ENCODE results near the gene PUS1.

PUS1 gene

DNA sequence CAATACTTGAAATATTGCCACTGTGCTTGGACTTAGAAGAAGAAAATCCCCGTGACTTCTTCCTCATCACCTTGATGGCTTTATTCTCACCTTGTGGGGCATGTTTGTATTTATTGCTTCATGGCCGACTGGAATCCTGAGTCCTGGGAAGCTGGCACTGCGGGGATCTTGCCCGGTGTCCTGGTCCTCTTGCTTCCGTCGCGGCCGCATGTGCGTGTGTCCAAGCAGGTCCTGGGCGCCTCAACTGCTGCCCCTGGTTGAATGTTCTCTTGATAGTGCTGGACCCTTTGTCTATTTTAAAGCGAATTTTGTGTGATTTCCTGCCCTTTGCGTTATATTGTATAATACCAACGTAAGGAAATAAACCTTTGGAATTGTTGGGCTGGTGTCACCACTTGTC, 6.3 kb upstream of the PUS1 start:
- TF ChIP-seq, protein P1, sequence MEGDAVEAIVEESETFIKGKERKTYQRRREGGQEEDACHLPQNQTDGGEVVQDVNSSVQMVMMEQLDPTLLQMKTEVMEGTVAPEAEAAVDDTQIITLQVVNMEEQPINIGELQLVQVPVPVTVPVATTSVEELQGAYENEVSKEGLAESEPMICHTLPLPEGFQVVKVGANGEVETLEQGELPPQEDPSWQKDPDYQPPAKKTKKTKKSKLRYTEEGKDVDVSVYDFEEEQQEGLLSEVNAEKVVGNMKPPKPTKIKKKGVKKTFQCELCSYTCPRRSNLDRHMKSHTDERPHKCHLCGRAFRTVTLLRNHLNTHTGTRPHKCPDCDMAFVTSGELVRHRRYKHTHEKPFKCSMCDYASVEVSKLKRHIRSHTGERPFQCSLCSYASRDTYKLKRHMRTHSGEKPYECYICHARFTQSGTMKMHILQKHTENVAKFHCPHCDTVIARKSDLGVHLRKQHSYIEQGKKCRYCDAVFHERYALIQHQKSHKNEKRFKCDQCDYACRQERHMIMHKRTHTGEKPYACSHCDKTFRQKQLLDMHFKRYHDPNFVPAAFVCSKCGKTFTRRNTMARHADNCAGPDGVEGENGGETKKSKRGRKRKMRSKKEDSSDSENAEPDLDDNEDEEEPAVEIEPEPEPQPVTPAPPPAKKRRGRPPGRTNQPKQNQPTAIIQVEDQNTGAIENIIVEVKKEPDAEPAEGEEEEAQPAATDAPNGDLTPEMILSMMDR (IDR thresholded peaks at IDR 0.05; ENCODE audit: low read depth, low read length, missing control alignments) = no peak
- DNase-seq (ENCODE audit: low read depth) = no peak
- no peak overlapping the region for H3K4me3 ChIP-seq (ENCODE audit: low read depth, low read length)

DNA sequence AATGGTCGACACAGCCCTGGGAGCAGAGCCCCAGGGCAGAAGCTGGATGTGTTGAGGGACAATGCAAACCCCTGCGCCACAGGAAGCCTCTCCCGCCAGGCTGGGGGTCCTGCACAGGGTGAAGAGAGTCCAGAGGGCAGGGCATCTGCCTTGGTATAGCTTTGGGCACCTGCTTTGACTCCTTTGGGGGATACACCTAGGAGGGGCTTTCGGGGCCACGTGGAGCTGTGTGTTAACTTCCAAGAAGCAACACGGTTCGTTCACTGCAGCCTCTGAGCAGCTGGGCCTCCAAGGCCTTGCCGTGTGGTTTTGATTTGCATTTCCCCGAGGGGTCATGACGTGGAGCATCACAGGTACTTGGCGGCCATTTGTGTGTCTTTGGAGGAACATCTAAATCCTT, 5.8 kb upstream of the PUS1 start:
- H3K4me3 ChIP-seq (ENCODE audit: low read depth, low read length) = no peak overlapping the region; the same call in 1 of the 2 replicates
- TF ChIP-seq, protein P1 (IDR thresholded peaks at IDR 0.05; ENCODE audit: low read depth, low read length, missing control alignments) = no peak
- peak; percentile 72 for DNase-seq (ENCODE audit: low read depth)

DNA sequence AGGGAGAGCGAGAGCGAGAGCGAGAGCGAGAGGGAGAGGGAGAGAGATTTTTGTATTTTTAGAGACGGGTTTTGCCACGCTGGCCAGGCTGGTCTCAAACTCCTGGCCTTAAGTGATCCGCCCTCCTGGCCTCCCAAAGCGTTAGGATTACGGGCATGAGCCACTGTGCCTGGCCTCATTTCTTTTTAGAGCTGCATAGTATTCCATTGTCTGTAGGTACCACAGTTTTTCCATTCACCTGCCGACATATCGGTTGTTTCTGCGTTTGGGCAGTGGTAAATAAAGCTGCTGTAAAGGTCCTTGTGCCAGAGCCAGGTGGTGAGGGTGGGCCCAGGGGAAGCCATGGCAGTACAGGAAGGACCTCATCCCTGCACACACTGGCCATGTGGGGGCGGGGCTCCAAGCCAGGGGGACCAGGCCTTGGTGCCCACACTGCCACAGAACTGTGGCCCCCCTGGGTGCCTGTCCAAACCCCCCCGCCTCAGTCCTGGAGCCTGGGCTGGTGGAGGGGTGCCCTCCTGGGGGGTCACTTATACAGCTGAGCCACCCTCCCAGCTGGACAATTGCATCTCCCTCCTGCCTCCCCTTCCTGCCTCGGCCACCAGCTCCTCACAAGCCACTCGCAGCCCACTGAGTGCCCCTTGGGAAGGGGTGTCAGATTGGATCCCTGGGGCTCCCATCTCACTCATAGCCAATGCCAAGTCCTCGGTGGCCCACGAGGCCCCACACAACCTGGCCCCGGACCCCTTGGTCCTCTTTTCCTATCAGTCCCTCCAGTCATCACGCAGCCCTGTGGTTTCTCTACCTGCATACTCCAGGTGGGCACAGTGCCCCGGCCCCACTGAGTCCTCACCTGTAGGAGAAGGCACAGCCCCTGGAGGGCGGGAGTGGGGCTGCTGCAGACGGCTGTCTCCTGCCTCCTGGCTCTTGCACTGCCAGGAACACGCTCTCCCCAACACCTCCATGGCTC, 1.7 kb upstream of the PUS1 start:
- no peak for DNase-seq (ENCODE audit: low read depth)
- TF ChIP-seq, protein P1 (IDR thresholded peaks at IDR 0.05; ENCODE audit: low read depth, low read length, missing control alignments) = no peak
- no peak overlapping the region for H3K4me3 ChIP-seq (ENCODE audit: low read depth, low read length)

DNA sequence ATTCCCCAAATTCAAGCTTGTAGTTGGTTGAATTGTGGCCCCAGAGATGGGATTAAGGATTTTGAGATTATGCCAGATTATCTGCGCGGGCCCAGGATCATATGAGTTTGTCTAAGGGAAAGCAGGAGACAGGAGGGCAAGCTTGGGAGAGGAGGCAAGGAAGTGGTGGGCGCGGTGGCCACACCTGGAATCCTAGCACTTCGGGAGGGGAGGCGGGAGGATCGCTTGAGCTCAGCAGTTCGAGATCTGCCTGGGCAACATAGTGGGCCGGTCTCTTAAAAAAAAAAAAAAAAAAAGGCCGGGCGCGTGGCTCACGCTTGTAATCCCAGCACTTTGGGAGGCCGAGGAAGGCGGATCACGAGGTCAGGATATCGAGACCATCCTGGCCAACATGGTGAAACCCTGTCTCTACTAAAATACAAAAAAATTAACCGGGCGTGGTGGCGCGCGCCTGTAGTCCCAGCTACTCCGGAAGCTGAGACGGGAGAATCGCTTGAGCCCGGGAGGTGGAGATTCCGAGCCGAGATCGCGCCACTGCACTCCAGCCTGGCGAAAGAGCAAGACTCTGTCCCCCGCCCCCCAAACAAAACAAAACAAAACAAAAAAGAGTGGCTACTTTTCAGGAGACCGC, 881 bp upstream of the PUS1 start:
- H3K4me3 ChIP-seq (ENCODE audit: low read depth, low read length) = peak overlapping the region; percentile 71
- TF ChIP-seq, protein P1 (IDR thresholded peaks at IDR 0.05; ENCODE audit: low read depth, low read length, missing control alignments) = no peak
- DNase-seq (ENCODE audit: low read depth) = no peak

DNA sequence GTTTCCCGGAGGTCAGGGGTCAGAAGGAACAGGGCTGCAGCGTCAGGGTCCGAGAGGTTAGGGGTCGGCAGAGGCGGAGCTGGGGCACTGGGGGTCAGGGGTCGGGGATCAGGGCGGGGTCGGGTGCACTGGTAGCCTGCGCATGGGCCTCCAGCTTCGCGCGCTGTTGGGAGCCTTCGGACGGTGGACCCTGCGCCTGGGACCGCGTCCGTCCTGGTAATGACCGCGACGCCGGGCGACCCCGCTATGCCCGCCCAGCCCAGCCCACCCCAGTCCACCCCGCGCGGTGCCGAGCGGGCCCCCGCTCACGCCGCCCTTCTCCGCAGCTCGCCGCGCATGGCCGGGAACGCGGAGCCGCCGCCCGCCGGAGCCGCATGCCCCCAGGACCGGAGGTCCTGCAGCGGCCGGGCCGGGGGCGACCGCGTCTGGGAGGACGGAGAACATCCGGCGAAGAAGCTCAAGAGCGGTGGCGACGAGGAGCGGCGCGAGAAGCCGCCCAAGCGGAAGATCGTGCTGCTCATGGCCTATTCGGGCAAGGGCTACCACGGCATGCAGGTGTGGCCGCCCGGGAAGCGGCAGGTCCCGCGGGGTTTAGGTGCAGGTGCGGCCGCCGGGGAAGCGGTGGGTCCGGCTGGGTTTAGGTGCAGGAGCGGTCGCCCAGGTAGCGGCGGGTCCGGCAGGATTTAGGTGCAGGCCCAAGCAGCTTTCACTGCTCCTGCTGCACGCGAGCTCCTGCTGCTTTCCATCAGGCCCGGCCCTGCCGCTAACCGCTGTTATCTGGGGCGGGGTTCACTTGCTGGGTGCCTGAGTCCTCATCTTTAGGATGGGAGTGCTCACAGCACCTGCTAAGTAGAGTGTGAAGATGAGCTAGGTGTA, 743 bp downstream of the PUS1 start:
- DNase-seq (ENCODE audit: low read depth) = no peak
- TF ChIP-seq, protein P1 (IDR thresholded peaks at IDR 0.05; ENCODE audit: low read depth, low read length, missing control alignments) = no peak
- H3K4me3 ChIP-seq (ENCODE audit: low read depth, low read length) = peak overlapping the region; percentile 60

DNA sequence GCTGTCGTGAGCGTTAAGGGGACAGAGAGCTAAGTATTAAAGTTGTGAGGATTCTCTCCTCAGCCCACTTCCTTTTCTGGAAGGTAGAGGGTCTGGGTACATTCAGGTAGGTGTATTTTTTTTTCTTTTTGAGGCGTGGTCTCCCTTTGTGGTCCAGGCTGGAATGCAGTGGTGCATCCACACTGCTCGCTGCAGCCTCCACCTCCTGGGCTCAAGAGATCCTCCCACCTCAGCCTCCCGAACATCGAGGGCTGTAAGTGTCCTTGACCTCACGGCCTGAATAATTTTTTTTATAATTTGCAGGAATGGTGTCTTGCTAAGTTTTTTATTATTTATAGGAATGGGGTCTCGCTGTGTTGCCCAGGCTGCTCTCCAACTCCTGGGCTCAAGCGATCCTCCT, 1.4 kb downstream of the PUS1 start:
- TF ChIP-seq, protein P1 (IDR thresholded peaks at IDR 0.05; ENCODE audit: low read depth, low read length, missing control alignments) = no peak
- H3K4me3 ChIP-seq (ENCODE audit: low read depth, low read length) = peak overlapping the region; percentile 60
- no peak for DNase-seq (ENCODE audit: low read depth)
